ENCODE data around the gene ALKBH5. TPM values are rescaled to one million over a fixed set of nuclear protein-coding genes. Genes with fewer than 3 reads are reported as not detected.

Gene ALKBH5
- total and polyA plus RNA-seq, 9 of the 15 experiments (the other 6 are each of a cell fraction or from before 2014, with no cell fraction given): 11.4 to 70.0 (median 47.4) TPM

- peaks cover 18% of the 10 kb centered on the region for H3K79me2 ChIP-seq (ENCODE audit: control insufficient read depth, insufficient read depth, low read length)
- H3K4me2 ChIP-seq (ENCODE audit: insufficient read depth, low read length): no peak overlapping the region
- in situ Hi-C loops (cut with MboI): no loop called here
- H3K9me3 ChIP-seq (replicated peaks; ENCODE audit: control insufficient read depth, insufficient read depth, low read depth, low read length): no peaks in the 10 kb centered on the region
- H3K9ac ChIP-seq (ENCODE audit: insufficient read depth in 1 of 2, low read depth in 2 of 2, low read length in 2 of 2): no peak overlapping the region; a peak in 1 of 4 replicates
- intact Hi-C loops (cut with micrococcal nuclease): no loop called here
- ATAC-seq: no peak
- no peak overlapping the region for H2AFZ ChIP-seq (ENCODE audit: low read depth, low read length)
- 96% methylated on average over 4 of the region's 27 CpGs for WGBS (ENCODE audit: insufficient coverage, low coverage, missing lambda C conversion rate)
- peaks cover 6 to 31% of the 10 kb centered on the region in 2 experiments; a peak in 3 of 5 replicates for H3K4me1 ChIP-seq (replicated peaks in 1 of 2; ENCODE audit: control insufficient read depth in 2 of 2, insufficient read depth in 2 of 2, low read length in 2 of 2)
- BruUV-seq (replicated peaks): no TSS peak
- CTCF ChIA-PET (ENCODE audit: low intra/inter-chr PET ratio): no interaction called here
- H3K27ac ChIP-seq (ENCODE audit: extremely low read depth, low read depth, low read length): no peak overlapping the region
- no peak overlapping the region for H3K4me3 ChIP-seq
- no peaks in the 10 kb centered on the region for H3K27me3 ChIP-seq (ENCODE audit: control insufficient read depth in 2 of 2, insufficient read depth in 2 of 2, low read length in 2 of 2)
- POLR2A ChIA-PET: no interaction called here
- no peaks in the 10 kb centered on the region for H4K20me1 ChIP-seq (replicated peaks; ENCODE audit: control insufficient read depth, insufficient read depth, low read length)
- no peak for DNase-seq (ENCODE audit: extremely low read depth in 1 of 4, low spot score in 3 of 4)
- H3K36me3 ChIP-seq (ENCODE audit: control insufficient read depth, insufficient read depth, low read length): peaks cover 52% of the 10 kb centered on the region; the same call in 1 of the 3 replicates
- FAIRE-seq: no peak
- no peaks in the 10 kb centered on the region for H3K9me1 ChIP-seq (ENCODE audit: control insufficient read depth, insufficient read depth, low read length)
- TF ChIP-seq PKNOX1 (IDR thresholded peaks at IDR 0.05) (no peak), MAFF (IDR thresholded peaks at IDR 0.05; ENCODE audit: low read length) (no peak), ZBTB33 (CRISPR knock-in tag; IDR thresholded peaks at IDR 0.05) (no peak), STAT6 (CRISPR knock-in tag; IDR thresholded peaks at IDR 0.05) (no peak), PRDM10 (IDR thresholded peaks at IDR 0.05; ENCODE audit: partially characterized antibody) (peak; percentile 9), ZFP91 (CRISPR knock-in tag; IDR thresholded peaks at IDR 0.05) (no peak)
Observed at GRCh38 chr17:18253947-18254821, 70.6 kb downstream of the ALKBH5 start.
